ENCODE measurements around the gene CALD1.

The CALD1 gene

DNA sequence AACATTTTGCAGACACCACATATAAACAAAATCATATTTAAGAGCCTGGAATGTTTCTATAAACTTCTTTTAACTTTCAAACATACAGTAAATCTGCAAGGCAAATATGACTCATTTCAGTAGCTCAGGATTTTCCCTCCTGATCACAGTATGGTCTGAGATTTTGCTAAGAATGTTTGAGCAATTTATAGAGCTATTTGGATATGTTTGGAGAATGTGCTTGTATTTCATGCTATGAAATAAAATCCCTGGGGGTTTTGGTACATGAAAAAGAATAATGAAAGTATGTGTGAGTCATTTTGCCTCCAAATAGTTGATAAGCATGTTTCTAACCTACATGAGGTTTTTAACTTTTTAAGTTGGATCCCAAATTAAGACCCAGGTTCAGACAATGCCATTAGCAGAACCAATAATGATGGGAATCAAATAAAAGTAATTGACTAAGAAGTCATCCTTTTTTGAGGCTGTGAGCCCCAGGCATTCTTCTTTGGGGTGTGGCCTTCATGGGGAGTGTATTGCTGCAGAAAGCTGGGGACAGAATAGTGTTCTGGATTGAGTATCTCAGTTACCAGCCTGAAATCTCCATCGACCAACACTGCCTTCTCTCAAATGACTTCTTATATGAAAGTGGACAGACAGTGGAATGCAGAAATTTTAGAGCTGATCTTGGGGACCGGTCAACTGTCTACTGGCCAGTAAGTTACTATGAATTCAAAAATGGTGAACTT lies 140.8 kb downstream of the CALD1 start:
- H3K36me3 ChIP-seq (ENCODE audit: control insufficient read depth in 4 of 4, insufficient read depth in 4 of 4, low read length in 3 of 4): no peaks in the 10 kb centered on the region
- POLR2A ChIA-PET: no interaction called here
- no peak overlapping the region for H3K27ac ChIP-seq (ENCODE audit: insufficient read depth in 1 of 2, low read depth in 1 of 2, low read length in 2 of 2, poor library complexity in 1 of 2, severe bottlenecking in 2 of 2)
- no peak overlapping the region for H3K4me3 ChIP-seq (ENCODE audit: control insufficient read depth in 1 of 7, extremely low read depth in 1 of 7, insufficient read depth in 4 of 7, low read depth in 2 of 7, low read length in 6 of 7)
- no peaks in the 10 kb centered on the region for H3K27me3 ChIP-seq (replicated peaks in 2 of 5; ENCODE audit: control insufficient read depth in 4 of 5, insufficient read depth in 5 of 5, low read length in 4 of 5)
- 83% methylated on average over 1 of the region's 2 CpGs for WGBS (ENCODE audit: insufficient coverage)
- CTCF ChIA-PET: no interaction called here
- H3K4me1 ChIP-seq (ENCODE audit: control extremely low read depth in 1 of 4, control insufficient read depth in 4 of 4, insufficient read depth in 4 of 4, low read length in 3 of 4): no peaks in the 10 kb centered on the region
- peaks cover 0 to 3% (median 0%) of the 10 kb centered on the region in 5 experiments for H3K9me3 ChIP-seq (ENCODE audit: control extremely low read depth in 1 of 5, control insufficient read depth in 4 of 5, insufficient read depth in 2 of 5, low read depth in 1 of 5, low read length in 4 of 5)
- DNase-seq: no peak

GRCh38 chr7:134922720-134923704 lies 143.6 kb downstream of the CALD1 start:
- no peak overlapping the region for H3K27ac ChIP-seq (ENCODE audit: insufficient read depth in 1 of 2, low read depth in 1 of 2, low read length in 2 of 2, poor library complexity in 1 of 2, severe bottlenecking in 2 of 2)
- peaks cover 0 to 4% (median 0%) of the 10 kb centered on the region in 5 experiments for H3K9me3 ChIP-seq (ENCODE audit: control extremely low read depth in 1 of 5, control insufficient read depth in 4 of 5, insufficient read depth in 2 of 5, low read depth in 1 of 5, low read length in 4 of 5)
- H3K4me3 ChIP-seq (ENCODE audit: control insufficient read depth in 1 of 7, extremely low read depth in 1 of 7, insufficient read depth in 4 of 7, low read depth in 2 of 7, low read length in 6 of 7): no peak overlapping the region
- ChIA-PET CTCF (no interaction called here), POLR2A (no interaction called here)
- H3K36me3 ChIP-seq (ENCODE audit: control insufficient read depth in 4 of 4, insufficient read depth in 4 of 4, low read length in 3 of 4): no peaks in the 10 kb centered on the region
- DNase-seq: no peak
- WGBS (ENCODE audit: insufficient coverage): 100% methylated on average over 4 of the region's 5 CpGs
- no peaks in the 10 kb centered on the region for H3K27me3 ChIP-seq (replicated peaks in 2 of 5; ENCODE audit: control insufficient read depth in 4 of 5, insufficient read depth in 5 of 5, low read length in 4 of 5)
- H3K4me1 ChIP-seq (ENCODE audit: control extremely low read depth in 1 of 4, control insufficient read depth in 4 of 4, insufficient read depth in 4 of 4, low read length in 3 of 4): no peaks in the 10 kb centered on the region

GRCh38 chr7:134925766-134926165 lies 146.3 kb downstream of the CALD1 start:
- POLR2A ChIA-PET: no interaction called here
- Histone ChIP-seq H3K4me3 (ENCODE audit: control insufficient read depth in 1 of 7, extremely low read depth in 1 of 7, insufficient read depth in 4 of 7, low read depth in 2 of 7, low read length in 6 of 7) (no peak overlapping the region), H3K27me3 (replicated peaks in 2 of 5; ENCODE audit: control insufficient read depth in 4 of 5, insufficient read depth in 5 of 5, low read length in 4 of 5) (no peaks in the 10 kb centered on the region), H3K36me3 (ENCODE audit: control insufficient read depth in 4 of 4, insufficient read depth in 4 of 4, low read length in 3 of 4) (no peaks in the 10 kb centered on the region), H3K4me1 (ENCODE audit: control extremely low read depth in 1 of 4, control insufficient read depth in 4 of 4, insufficient read depth in 4 of 4, low read length in 3 of 4) (no peaks in the 10 kb centered on the region), H3K9me3 (ENCODE audit: control extremely low read depth in 1 of 5, control insufficient read depth in 4 of 5, insufficient read depth in 2 of 5, low read depth in 1 of 5, low read length in 4 of 5) (peaks cover 0 to 4% (median 0%) of the 10 kb centered on the region in 5 experiments), H3K27ac (ENCODE audit: insufficient read depth in 1 of 2, low read depth in 1 of 2, low read length in 2 of 2, poor library complexity in 1 of 2, severe bottlenecking in 2 of 2) (no peak overlapping the region)
- CTCF ChIA-PET: no interaction called here
- DNase-seq: no peak
- WGBS (ENCODE audit: insufficient coverage): 100% methylated on average over 4 of the region's 5 CpGs

DNA sequence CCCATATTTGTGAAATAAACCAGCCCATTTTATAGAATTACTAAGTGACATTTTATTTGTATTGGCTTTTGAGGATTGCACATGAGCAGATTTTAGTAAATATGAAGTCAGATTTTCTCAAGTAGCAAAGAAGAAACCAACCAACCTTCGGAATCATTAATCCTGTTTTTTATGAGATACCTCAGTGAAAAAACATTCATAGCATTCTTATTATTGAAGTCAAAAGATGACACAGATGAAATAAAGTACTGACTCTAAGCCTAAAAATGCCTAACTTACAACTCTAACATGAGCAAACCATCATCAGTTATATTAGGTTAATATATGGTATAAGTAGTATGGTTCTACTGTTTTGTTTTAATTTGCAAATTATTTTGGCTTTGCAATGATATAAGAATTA lies 147.0 kb downstream of the CALD1 start:
- no peaks in the 10 kb centered on the region for H3K4me1 ChIP-seq (ENCODE audit: control extremely low read depth in 1 of 4, control insufficient read depth in 4 of 4, insufficient read depth in 4 of 4, low read length in 3 of 4)
- ChIA-PET CTCF (interaction anchor here (1.1 to 1.3 kb wide), 2 partner anchors 9 to 17 kb away, joined by 3 read pairs; no protein-coding TSS in a partner anchor), POLR2A (no interaction called here)
- H3K36me3 ChIP-seq (ENCODE audit: control insufficient read depth in 4 of 4, insufficient read depth in 4 of 4, low read length in 3 of 4): no peaks in the 10 kb centered on the region
- no CpG with 5 or more reads among the region's 1 CpG for WGBS (ENCODE audit: insufficient coverage)
- no peak overlapping the region for H3K4me3 ChIP-seq (ENCODE audit: control insufficient read depth in 1 of 7, extremely low read depth in 1 of 7, insufficient read depth in 4 of 7, low read depth in 2 of 7, low read length in 6 of 7)
- no peak for DNase-seq
- H3K9me3 ChIP-seq (ENCODE audit: control extremely low read depth in 1 of 5, control insufficient read depth in 4 of 5, insufficient read depth in 2 of 5, low read depth in 1 of 5, low read length in 4 of 5): peaks cover 0 to 4% (median 0%) of the 10 kb centered on the region in 5 experiments
- no peak overlapping the region for H3K27ac ChIP-seq (ENCODE audit: insufficient read depth in 1 of 2, low read depth in 1 of 2, low read length in 2 of 2, poor library complexity in 1 of 2, severe bottlenecking in 2 of 2)
- no peaks in the 10 kb centered on the region for H3K27me3 ChIP-seq (replicated peaks in 2 of 5; ENCODE audit: control insufficient read depth in 4 of 5, insufficient read depth in 5 of 5, low read length in 4 of 5)

- no peaks in the 10 kb centered on the region for H3K27me3 ChIP-seq (replicated peaks in 2 of 5; ENCODE audit: control insufficient read depth in 4 of 5, insufficient read depth in 5 of 5, low read length in 4 of 5)
- no peak for DNase-seq
- peaks cover 0 to 7% (median 0%) of the 10 kb centered on the region in 5 experiments for H3K9me3 ChIP-seq (ENCODE audit: control extremely low read depth in 1 of 5, control insufficient read depth in 4 of 5, insufficient read depth in 2 of 5, low read depth in 1 of 5, low read length in 4 of 5)
- no peak overlapping the region for H3K4me3 ChIP-seq (ENCODE audit: control insufficient read depth in 1 of 7, extremely low read depth in 1 of 7, insufficient read depth in 4 of 7, low read depth in 2 of 7, low read length in 6 of 7)
- no CpG with 5 or more reads among the region's 2 CpGs for WGBS (ENCODE audit: insufficient coverage)
- ChIA-PET CTCF (interaction anchor here (1.1 to 1.3 kb wide), 2 partner anchors 10 to 17 kb away, joined by 3 read pairs; no protein-coding TSS in a partner anchor), POLR2A (no interaction called here)
- H3K36me3 ChIP-seq (ENCODE audit: control insufficient read depth in 4 of 4, insufficient read depth in 4 of 4, low read length in 3 of 4): no peaks in the 10 kb centered on the region
- H3K4me1 ChIP-seq (ENCODE audit: control extremely low read depth in 1 of 4, control insufficient read depth in 4 of 4, insufficient read depth in 4 of 4, low read length in 3 of 4): no peaks in the 10 kb centered on the region
- H3K27ac ChIP-seq (ENCODE audit: insufficient read depth in 1 of 2, low read depth in 1 of 2, low read length in 2 of 2, poor library complexity in 1 of 2, severe bottlenecking in 2 of 2): no peak overlapping the region
Observed at GRCh38 chr7:134927076-134927475, 147.6 kb downstream of the CALD1 start.

DNA sequence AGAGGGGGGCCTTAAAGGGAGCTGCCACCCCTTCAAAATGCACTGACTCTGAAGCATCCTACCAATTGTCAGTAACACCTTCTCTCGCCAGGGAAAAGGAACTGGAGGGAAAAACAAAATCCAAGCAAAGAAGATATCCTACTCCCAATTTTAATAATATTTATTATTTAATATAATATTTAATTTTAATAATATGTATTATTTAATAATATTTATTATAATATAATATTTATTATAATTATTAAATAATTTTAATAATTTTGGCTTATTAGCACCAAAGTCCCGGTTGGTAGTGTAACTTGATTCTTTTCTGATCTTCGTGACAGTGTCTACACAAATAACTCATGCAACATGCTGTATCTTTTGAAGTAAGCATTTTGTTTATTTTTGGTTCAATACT lies 148.3 kb downstream of the CALD1 start:
- no peak overlapping the region for H3K27ac ChIP-seq (ENCODE audit: insufficient read depth in 1 of 2, low read depth in 1 of 2, low read length in 2 of 2, poor library complexity in 1 of 2, severe bottlenecking in 2 of 2)
- ChIA-PET POLR2A (no interaction called here), CTCF (interaction anchor here (1.1 to 1.3 kb wide), 2 partner anchors 11 to 16 kb away, joined by 3 read pairs; no protein-coding TSS in a partner anchor)
- no peaks in the 10 kb centered on the region for H3K36me3 ChIP-seq (ENCODE audit: control insufficient read depth in 4 of 4, insufficient read depth in 4 of 4, low read length in 3 of 4)
- DNase-seq: no peak
- H3K4me3 ChIP-seq (ENCODE audit: control insufficient read depth in 1 of 7, extremely low read depth in 1 of 7, insufficient read depth in 4 of 7, low read depth in 2 of 7, low read length in 6 of 7): no peak overlapping the region
- peaks cover 0 to 8% (median 0%) of the 10 kb centered on the region in 5 experiments for H3K9me3 ChIP-seq (ENCODE audit: control extremely low read depth in 1 of 5, control insufficient read depth in 4 of 5, insufficient read depth in 2 of 5, low read depth in 1 of 5, low read length in 4 of 5)
- no peaks in the 10 kb centered on the region for H3K4me1 ChIP-seq (ENCODE audit: control extremely low read depth in 1 of 4, control insufficient read depth in 4 of 4, insufficient read depth in 4 of 4, low read length in 3 of 4)
- no peaks in the 10 kb centered on the region for H3K27me3 ChIP-seq (replicated peaks in 2 of 5; ENCODE audit: control insufficient read depth in 4 of 5, insufficient read depth in 5 of 5, low read length in 4 of 5)
- WGBS (ENCODE audit: insufficient coverage): no CpG with 5 or more reads among the region's 3 CpGs

DNA sequence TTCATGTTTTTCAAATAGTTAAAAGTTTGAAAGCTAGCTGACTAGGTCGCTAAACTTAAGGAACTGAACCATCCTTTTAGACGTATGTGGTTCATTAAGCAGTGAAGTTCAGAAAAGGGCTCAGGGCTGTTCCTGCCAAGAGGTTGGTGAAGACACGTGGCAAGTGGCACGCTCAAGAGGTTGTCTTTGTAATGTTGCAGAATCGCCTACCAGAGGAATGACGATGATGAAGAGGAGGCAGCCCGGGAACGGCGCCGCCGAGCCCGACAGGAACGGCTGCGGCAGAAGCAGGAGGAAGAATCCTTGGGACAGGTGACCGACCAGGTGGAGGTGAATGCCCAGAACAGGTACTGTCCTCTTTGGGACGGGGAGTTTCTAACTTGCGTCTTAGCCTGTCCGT lies 149.1 kb downstream of the CALD1 start:
- Histone ChIP-seq H3K27ac (ENCODE audit: insufficient read depth in 1 of 2, low read depth in 1 of 2, low read length in 2 of 2, poor library complexity in 1 of 2, severe bottlenecking in 2 of 2) (no peak overlapping the region), H3K36me3 (ENCODE audit: control insufficient read depth in 4 of 4, insufficient read depth in 4 of 4, low read length in 3 of 4) (no peaks in the 10 kb centered on the region), H3K4me1 (ENCODE audit: control extremely low read depth in 1 of 4, control insufficient read depth in 4 of 4, insufficient read depth in 4 of 4, low read length in 3 of 4) (no peaks in the 10 kb centered on the region), H3K9me3 (ENCODE audit: control extremely low read depth in 1 of 5, control insufficient read depth in 4 of 5, insufficient read depth in 2 of 5, low read depth in 1 of 5, low read length in 4 of 5) (peaks cover 0 to 8% (median 0%) of the 10 kb centered on the region in 5 experiments), H3K27me3 (replicated peaks in 2 of 5; ENCODE audit: control insufficient read depth in 4 of 5, insufficient read depth in 5 of 5, low read length in 4 of 5) (no peaks in the 10 kb centered on the region), H3K4me3 (ENCODE audit: control insufficient read depth in 1 of 7, extremely low read depth in 1 of 7, insufficient read depth in 4 of 7, low read depth in 2 of 7, low read length in 6 of 7) (no peak overlapping the region)
- ChIA-PET POLR2A (no interaction called here), CTCF (no interaction called here)
- 98% methylated on average over 18 of the region's 18 CpGs for WGBS (ENCODE audit: insufficient coverage)
- no peak for DNase-seq
